ENCODE results near the gene HEY2.
A peak's percentile ranks its signal among the peaks of the same experiment; 100 is the strongest.

HEY2 gene

DNA sequence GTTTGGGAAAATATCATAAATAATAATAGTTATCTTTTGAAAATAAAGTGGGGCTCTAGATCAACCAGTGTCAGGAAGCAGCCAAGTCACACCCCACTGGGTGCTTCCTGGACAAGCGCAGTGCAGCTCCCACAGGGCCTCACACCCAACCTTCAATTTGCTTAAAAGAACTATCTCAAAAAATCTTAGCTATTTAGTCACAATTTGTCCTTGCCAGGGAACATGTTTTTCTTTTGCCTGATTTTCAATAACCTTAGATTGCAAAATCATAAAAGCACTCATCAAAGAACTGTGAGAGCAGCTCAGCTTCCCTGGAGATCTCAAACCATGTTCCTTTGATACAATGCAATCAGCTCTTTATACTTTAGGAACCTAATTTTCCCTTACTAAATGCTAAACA lies 39.7 kb downstream of the HEY2 start:
- Histone ChIP-seq H3K36me3 (ENCODE audit: low read depth) (peaks cover 6% of the 10 kb centered on the region; the same call in 1 of the 2 replicates), H3K27me3 (ENCODE audit: insufficient read depth, poor library complexity, severe bottlenecking) (no peaks in the 10 kb centered on the region), H3K4me3 (ENCODE audit: severe bottlenecking) (no peak overlapping the region), H3K4me1 (ENCODE audit: insufficient read depth, poor library complexity, severe bottlenecking) (peaks cover 29% of the 10 kb centered on the region), H3K27ac (ENCODE audit: poor library complexity, severe bottlenecking) (peak overlapping the region; percentile 60), H3K9me3 (ENCODE audit: severe bottlenecking) (no peaks in the 10 kb centered on the region)
- TF ChIP-seq, protein P1, sequence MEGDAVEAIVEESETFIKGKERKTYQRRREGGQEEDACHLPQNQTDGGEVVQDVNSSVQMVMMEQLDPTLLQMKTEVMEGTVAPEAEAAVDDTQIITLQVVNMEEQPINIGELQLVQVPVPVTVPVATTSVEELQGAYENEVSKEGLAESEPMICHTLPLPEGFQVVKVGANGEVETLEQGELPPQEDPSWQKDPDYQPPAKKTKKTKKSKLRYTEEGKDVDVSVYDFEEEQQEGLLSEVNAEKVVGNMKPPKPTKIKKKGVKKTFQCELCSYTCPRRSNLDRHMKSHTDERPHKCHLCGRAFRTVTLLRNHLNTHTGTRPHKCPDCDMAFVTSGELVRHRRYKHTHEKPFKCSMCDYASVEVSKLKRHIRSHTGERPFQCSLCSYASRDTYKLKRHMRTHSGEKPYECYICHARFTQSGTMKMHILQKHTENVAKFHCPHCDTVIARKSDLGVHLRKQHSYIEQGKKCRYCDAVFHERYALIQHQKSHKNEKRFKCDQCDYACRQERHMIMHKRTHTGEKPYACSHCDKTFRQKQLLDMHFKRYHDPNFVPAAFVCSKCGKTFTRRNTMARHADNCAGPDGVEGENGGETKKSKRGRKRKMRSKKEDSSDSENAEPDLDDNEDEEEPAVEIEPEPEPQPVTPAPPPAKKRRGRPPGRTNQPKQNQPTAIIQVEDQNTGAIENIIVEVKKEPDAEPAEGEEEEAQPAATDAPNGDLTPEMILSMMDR (IDR thresholded peaks at IDR 0.05; ENCODE audit: poor library complexity, severe bottlenecking): no peak
- ATAC-seq (ENCODE audit: low read depth): no peak
- no peak for DNase-seq (ENCODE audit: low spot score)

DNA sequence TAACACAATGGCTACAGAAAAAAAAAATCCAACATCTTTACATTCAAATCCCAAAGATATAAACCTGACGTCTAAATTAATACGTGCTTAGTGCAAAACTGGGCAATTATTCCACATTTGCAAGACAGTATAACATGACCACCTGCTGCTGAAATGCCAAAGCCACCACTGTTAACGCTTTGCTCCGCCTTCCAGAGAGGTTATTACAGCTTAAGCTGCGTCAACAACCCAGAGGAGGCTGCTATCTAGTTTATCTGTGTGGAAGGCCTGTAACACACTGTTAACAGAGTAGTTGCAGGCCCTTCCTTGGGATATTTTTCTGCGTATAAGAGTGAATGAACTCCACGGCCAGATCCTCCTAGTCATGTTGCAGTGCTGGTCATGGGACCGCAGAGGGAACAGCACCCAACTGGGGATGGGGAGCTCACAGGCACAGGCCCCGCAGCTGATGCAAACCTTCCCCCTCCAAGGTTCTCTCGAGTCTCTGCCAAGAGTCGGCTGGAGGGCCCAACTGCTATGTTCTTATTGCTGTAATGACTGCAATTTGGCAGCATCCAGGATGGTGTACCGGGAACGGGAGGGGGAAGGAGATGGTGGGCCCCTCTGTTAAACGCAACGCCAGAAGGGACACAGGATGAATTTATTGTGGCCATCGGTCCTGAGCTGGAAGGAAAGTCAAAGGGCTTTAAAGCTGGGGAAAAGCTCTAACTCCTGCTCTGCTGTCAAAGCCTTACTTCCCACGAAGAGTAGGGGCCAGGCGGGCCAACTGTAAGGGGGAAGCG lies 40.3 kb downstream of the HEY2 start:
- no peak for DNase-seq (ENCODE audit: low spot score)
- H3K4me3 ChIP-seq (ENCODE audit: severe bottlenecking): peak overlapping the region; percentile 87
- TF ChIP-seq, protein P1 (IDR thresholded peaks at IDR 0.05; ENCODE audit: poor library complexity, severe bottlenecking): no peak
- H3K27me3 ChIP-seq (ENCODE audit: insufficient read depth, poor library complexity, severe bottlenecking): no peaks in the 10 kb centered on the region
- H3K4me1 ChIP-seq (ENCODE audit: insufficient read depth, poor library complexity, severe bottlenecking): peaks cover 31% of the 10 kb centered on the region
- peaks cover 6% of the 10 kb centered on the region; the same call in 1 of the 2 replicates for H3K36me3 ChIP-seq (ENCODE audit: low read depth)
- H3K9me3 ChIP-seq (ENCODE audit: severe bottlenecking): no peaks in the 10 kb centered on the region
- peak; percentile 3; the same call in 1 of the 3 replicates for ATAC-seq (ENCODE audit: low read depth)
- H3K27ac ChIP-seq (ENCODE audit: poor library complexity, severe bottlenecking): peak overlapping the region; percentile 60

DNA sequence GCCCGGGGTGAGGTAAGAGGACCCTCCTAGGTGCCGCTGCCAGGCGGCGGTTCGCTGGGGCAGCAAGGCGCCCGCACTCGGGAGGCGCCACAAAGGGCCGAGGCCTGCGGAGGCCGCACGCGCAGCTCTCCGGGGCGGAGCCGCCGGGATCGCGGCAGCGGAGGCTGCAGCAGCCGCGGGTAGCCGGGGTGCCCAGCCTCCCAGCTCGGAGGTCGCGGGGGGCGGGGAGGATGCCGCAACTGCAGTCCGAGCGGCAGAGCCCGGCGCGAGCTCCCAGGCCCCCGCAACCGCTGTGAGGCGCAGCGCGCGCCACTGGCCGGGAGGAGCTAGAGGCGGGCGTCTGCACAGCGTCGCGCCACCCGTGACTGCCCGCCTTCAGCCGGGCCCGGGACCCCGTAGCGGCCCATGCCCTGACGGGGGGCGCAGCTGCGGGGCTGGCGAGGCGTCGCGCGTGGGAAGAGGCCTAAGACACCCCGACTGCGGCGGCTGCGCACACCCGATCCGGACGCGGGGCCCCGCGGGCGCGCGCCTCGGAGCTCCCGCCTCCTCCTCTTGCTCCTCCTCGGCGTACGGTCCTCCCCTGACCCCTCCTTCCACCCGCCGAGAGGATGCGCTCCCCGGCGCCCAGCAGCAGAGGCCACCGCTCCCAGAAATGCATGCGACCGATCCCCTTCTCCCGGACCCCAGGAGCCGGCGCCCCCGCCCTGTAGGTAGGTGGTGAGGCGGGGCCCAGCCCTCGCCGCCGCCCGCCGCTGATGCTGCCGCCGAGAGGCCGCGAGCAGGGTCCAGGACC lies 41.1 kb downstream of the HEY2 start, which contains the start of gene NCOA7:
TSS of gene NCOA7 (plus strand) at position 603 of the 793 bp plus-strand sequence. CDS start 24,395 bp downstream, outside the sequence.
- DNase-seq (ENCODE audit: low spot score) (peak; percentile 70), ATAC-seq (ENCODE audit: low read depth) (peak; percentile 79)
- peaks cover 35% of the 10 kb centered on the region for H3K4me1 ChIP-seq (ENCODE audit: insufficient read depth, poor library complexity, severe bottlenecking)
- TF ChIP-seq, protein P1 (IDR thresholded peaks at IDR 0.05; ENCODE audit: poor library complexity, severe bottlenecking): no peak
- no peaks in the 10 kb centered on the region for H3K27me3 ChIP-seq (ENCODE audit: insufficient read depth, poor library complexity, severe bottlenecking)
- peak within 1 kb of the TSS; percentile 87 for H3K4me3 ChIP-seq (ENCODE audit: severe bottlenecking)
- no peaks in the 10 kb centered on the region for H3K9me3 ChIP-seq (ENCODE audit: severe bottlenecking)
- peaks cover 6% of the 10 kb centered on the region; the same call in 1 of the 2 replicates for H3K36me3 ChIP-seq (ENCODE audit: low read depth)
- peak within 1 kb of the TSS; percentile 60 for H3K27ac ChIP-seq (ENCODE audit: poor library complexity, severe bottlenecking)

DNA sequence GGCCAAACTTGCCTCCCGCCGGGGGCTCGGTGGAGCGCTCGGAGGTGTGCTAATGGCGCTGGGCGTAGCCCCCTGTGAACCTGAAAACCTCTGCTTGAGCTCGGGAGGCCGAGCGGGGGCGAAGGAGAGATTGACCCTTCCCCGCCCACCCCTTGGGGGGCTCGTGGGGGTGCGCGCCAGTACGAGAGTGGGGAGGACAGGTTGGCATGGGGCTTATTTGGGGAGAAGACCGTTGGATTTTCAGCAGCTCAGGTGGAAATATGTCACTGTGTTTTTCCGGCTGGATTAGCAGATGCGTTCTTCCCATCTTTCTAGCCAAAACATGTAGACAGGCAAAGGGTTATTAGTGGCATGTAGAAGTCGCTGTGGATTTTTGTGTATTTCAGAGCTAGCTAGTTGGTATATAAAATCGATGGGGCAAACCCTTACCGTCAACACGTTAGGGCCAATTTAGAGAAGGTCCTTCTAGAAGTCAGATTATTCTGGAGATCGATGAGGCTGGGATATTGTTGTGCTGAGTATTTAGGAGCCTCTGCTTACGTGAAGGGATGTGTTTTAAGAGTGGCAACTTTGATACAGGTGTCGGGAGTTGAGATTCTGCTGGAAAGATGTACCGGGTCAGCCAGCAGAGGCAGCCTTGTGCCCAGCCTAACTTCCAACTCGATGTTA lies 41.9 kb downstream of the HEY2 start:
- peak overlapping the region; percentile 87 for H3K4me3 ChIP-seq (ENCODE audit: severe bottlenecking)
- H3K36me3 ChIP-seq (ENCODE audit: low read depth): no peaks in the 10 kb centered on the region
- TF ChIP-seq, protein P1 (IDR thresholded peaks at IDR 0.05; ENCODE audit: poor library complexity, severe bottlenecking): peak; percentile 72
- H3K27me3 ChIP-seq (ENCODE audit: insufficient read depth, poor library complexity, severe bottlenecking): no peaks in the 10 kb centered on the region
- H3K27ac ChIP-seq (ENCODE audit: poor library complexity, severe bottlenecking): peak overlapping the region; percentile 60
- peaks cover 35% of the 10 kb centered on the region for H3K4me1 ChIP-seq (ENCODE audit: insufficient read depth, poor library complexity, severe bottlenecking)
- DNase-seq (ENCODE audit: low spot score) (no peak), ATAC-seq (ENCODE audit: low read depth) (peak; percentile 43)
- no peaks in the 10 kb centered on the region for H3K9me3 ChIP-seq (ENCODE audit: severe bottlenecking)
